Activated B cell treated with CpG ODN at 0.5 μM for 24 hours (primary cell): ENCODE results near the gene ACTR1A. TPM values are rescaled to one million over a fixed set of nuclear protein-coding genes. Genes with fewer than 3 reads are reported as not detected.

ENCODE experiments used
- ATAC-seq: fragments of 200-7000 bp; cut with Tn5 transposase; one replicate; pipeline ENCODE4 v1.10.0; 2021; ENCODE audit warnings: low read depth, mild to moderate bottlenecking, moderate library complexity
- CTCF ChIA-PET: fragments of 350-600 bp; sonication (Branson Sonifier 250); formaldehyde crosslinking; loops from one replicate; lab custom pipeline; 2021; ENCODE audit warnings: antibody characterized with exemption; lab: Charles Lee
- POLR2A ChIA-PET: fragments of 350-600 bp; sonication (Branson Sonifier 250); formaldehyde crosslinking; loops from one replicate; lab custom pipeline; 2021; ENCODE audit warnings: antibody characterized with exemption; lab: Charles Lee
- DNase-seq: peaks from one replicate; pipeline ENCODE4 v3.0.0; 2022
- H3K27ac Mint-ChIP-seq: one replicate; pipeline ENCODE4 v1.8.0; 2020; ENCODE audit warnings: mixed read lengths
- H3K27me3 Mint-ChIP-seq: one replicate; pipeline ENCODE4 v1.8.0; 2021; ENCODE audit warnings: mixed read lengths
- H3K36me3 Mint-ChIP-seq: one replicate; pipeline ENCODE4 v1.8.0; 2021; ENCODE audit warnings: low read depth, mixed read lengths
- H3K4me1 Mint-ChIP-seq: one replicate; pipeline ENCODE4 v1.8.0; 2021; ENCODE audit warnings: mixed read lengths
- H3K4me3 Mint-ChIP-seq: one replicate; pipeline ENCODE4 v1.8.0; 2020; ENCODE audit warnings: mild to moderate bottlenecking, mixed read lengths
- H3K9me3 Mint-ChIP-seq: one replicate; pipeline ENCODE4 v1.8.0; 2020; ENCODE audit warnings: mixed read lengths
- intact Hi-C: fragments of 100-400 bp; cut with micrococcal nuclease; formaldehyde crosslinking; loops from one replicate; pipeline ENCODE4 v1.15.1; 2024
- total RNA-seq: library from RNA; stranded (reverse); gene quantifications from 2 replicates; pipeline ENCODE4 v1.2.3, GENCODE V29; 2022
- TF ChIP-seq, protein P1 (sequence below): fragments of 200-600 bp; IDR thresholded peaks from one replicate; pipeline ENCODE4 v1.8.0; 2022; ENCODE audit warnings: antibody characterized with exemption, mild to moderate bottlenecking

ACTR1A gene
- total RNA-seq, 1 donor from 2014 or later: 71.9 TPM

DNA sequence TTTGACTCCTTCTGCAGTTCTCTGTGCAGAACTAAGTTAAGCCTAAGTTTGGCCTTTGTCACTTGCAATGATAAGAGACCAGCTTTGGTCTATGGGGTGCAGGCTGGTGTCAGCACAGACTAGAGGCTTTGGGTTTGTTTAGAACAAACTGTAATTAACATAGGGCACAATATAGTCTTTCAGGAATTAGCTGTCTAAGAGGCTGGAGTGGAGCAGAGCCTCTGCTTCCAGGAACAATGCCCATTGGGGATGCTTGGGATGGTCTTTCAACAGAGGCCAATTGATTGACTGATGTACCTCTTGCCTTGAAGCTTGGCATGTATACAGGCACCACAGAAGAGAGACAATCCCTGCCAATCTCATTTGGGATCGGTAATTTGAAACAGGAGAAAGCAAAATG is 6.0 kb upstream of the ACTR1A start:
- Mint-ChIP-seq H3K27me3 (no peaks in the 10 kb centered on the region), H3K4me3 (no peak overlapping the region), H3K4me1 (peaks cover 29% of the 10 kb centered on the region), H3K36me3 (peaks cover 22% of the 10 kb centered on the region), H3K9me3 (no peaks in the 10 kb centered on the region), H3K27ac (no peak overlapping the region)
- POLR2A ChIA-PET: interaction anchor here (0.7 kb wide), 1 partner anchor 135 kb away, joined by 8 read pairs; no protein-coding TSS in a partner anchor
- DNase-seq: no peak
- intact Hi-C loops: loop anchor here (10.0 kb wide), 2 partner anchors 1154 to 1974 kb away; partner anchors contain the start of genes BTRC and HIF1AN
- CTCF ChIA-PET: interaction anchor here (1.5 kb wide), 1 partner anchor 75 kb away, joined by 4 read pairs; no protein-coding TSS in a partner anchor
- TF ChIP-seq, protein P1, sequence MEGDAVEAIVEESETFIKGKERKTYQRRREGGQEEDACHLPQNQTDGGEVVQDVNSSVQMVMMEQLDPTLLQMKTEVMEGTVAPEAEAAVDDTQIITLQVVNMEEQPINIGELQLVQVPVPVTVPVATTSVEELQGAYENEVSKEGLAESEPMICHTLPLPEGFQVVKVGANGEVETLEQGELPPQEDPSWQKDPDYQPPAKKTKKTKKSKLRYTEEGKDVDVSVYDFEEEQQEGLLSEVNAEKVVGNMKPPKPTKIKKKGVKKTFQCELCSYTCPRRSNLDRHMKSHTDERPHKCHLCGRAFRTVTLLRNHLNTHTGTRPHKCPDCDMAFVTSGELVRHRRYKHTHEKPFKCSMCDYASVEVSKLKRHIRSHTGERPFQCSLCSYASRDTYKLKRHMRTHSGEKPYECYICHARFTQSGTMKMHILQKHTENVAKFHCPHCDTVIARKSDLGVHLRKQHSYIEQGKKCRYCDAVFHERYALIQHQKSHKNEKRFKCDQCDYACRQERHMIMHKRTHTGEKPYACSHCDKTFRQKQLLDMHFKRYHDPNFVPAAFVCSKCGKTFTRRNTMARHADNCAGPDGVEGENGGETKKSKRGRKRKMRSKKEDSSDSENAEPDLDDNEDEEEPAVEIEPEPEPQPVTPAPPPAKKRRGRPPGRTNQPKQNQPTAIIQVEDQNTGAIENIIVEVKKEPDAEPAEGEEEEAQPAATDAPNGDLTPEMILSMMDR: no peak
- no peak for ATAC-seq

DNA sequence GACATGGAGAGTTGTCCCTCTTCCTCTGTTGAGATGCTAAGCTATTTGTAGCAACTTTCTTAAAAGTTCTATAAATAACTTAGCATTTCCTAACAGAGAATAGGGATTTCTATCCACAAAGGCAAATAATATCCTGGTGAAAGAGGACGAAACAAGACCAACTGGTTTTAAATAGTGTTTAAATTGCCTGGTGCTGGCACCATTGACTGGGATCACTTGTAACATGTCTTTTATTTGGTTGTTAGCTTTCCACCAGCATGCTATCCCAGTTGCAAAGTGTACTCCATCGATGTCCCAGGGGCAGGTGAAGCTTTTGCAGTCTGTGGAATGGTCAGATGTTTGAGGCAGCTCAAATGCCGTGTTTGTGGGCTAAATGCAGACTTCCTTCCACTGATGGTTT is 5.0 kb upstream of the ACTR1A start:
- DNase-seq (no peak), ATAC-seq (no peak)
- POLR2A ChIA-PET: interaction anchor here (0.7 to 1.6 kb wide), 2 partner anchors 11 to 136 kb away, joined by 8 to 9 read pairs; no protein-coding TSS in a partner anchor
- H3K4me1 Mint-ChIP-seq: peaks cover 29% of the 10 kb centered on the region
- H3K27ac Mint-ChIP-seq: no peak overlapping the region
- H3K9me3 Mint-ChIP-seq: no peaks in the 10 kb centered on the region
- no peaks in the 10 kb centered on the region for H3K27me3 Mint-ChIP-seq
- H3K36me3 Mint-ChIP-seq: peaks cover 18% of the 10 kb centered on the region
- H3K4me3 Mint-ChIP-seq: no peak overlapping the region
- CTCF ChIA-PET: no interaction called here
- intact Hi-C loops: loop anchor here (10.0 kb wide), 2 partner anchors 1153 to 1973 kb away; partner anchors contain the start of genes BTRC and HIF1AN
- TF ChIP-seq, protein P1: no peak

DNA sequence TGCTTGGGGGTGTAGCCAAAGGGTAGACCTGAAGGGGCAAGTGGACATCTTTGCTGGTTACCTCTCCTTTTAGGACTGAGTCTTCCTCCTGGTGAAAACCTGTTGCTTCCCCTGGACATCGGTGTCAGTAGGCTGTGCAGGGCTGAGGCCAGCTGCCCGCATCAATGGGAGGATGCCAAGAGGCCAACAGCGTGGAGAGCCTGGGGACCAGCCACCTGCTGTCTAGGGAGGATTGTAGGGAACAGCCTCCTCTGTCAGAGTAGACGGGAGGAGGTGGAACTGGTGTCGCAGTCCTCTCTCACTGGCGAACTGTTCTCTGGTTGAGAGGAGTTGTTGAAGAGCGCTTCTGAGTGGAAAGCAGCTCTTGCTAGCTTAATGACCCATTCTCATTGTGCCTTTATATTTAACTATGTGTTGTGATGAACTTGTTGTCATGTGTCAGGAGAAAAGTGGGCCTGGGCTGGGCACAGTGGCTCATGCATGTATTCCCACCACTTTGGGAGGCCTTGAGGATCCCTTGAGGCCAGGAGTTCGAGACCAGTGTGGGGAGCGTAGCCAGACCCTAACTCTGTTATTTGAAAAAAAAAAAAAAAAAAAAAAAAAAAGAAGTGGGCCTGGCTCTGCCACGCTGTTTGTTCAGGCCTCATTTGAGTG is 3.1 kb upstream of the ACTR1A start:
- Mint-ChIP-seq H3K4me3 (no peak overlapping the region), H3K36me3 (peaks cover 11% of the 10 kb centered on the region), H3K4me1 (peaks cover 18% of the 10 kb centered on the region), H3K9me3 (no peaks in the 10 kb centered on the region), H3K27ac (no peak overlapping the region), H3K27me3 (no peaks in the 10 kb centered on the region)
- no peak for DNase-seq
- ATAC-seq: no peak
- intact Hi-C loops: loop anchor here (10.0 kb wide), 2 partner anchors 1151 to 1971 kb away; partner anchors contain the start of genes BTRC and HIF1AN
- POLR2A ChIA-PET: interaction anchor here (0.6 to 3.4 kb wide), 5 partner anchors 56 to 751 kb away, joined by 3 to 29 read pairs (median 5); partner anchors contain the start of genes CNNM2, NFKB2 and OGA
- CTCF ChIA-PET: interaction anchor here (4.0 kb wide), 1 partner anchor 78 kb away, joined by 47 read pairs; no protein-coding TSS in a partner anchor
- TF ChIP-seq, protein P1: no peak

DNA sequence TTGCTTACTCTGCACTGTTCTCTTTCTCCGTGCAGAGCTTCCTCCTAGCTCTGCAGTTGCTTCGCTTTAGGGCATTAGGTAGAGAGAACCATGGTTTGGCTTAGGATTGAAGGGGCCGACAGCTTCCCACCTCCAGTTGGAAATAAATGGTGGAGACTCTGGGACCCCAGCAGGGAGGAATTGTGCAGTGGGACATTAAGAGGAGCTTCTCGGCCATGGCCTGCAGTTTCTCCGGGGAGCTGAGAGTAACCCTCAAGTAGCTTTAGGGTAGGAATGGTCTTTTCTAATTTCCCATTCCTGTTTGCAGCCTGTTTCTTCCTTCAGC is 2.4 kb upstream of the ACTR1A start:
- no peaks in the 10 kb centered on the region for H3K27me3 Mint-ChIP-seq
- no peak for DNase-seq
- TF ChIP-seq, protein P1: no peak
- intact Hi-C loops: loop anchor here (5.0 to 10.0 kb wide), 4 partner anchors 347 to 1970 kb away; partner anchors contain the start of genes BORCS7, BTRC, HIF1AN and KCNIP2
- POLR2A ChIA-PET: interaction anchor here (0.6 to 3.4 kb wide), 6 partner anchors 55 to 750 kb away, joined by 3 to 29 read pairs (median 8); partner anchors contain the start of genes NFKB2, OGA and TRIM8
- CTCF ChIA-PET: interaction anchor here (0.6 to 4.0 kb wide), 4 partner anchors 78 to 928 kb away, joined by 3 to 47 read pairs (median 4); partner anchors contain the start of gene GBF1
- no peaks in the 10 kb centered on the region for H3K9me3 Mint-ChIP-seq
- peaks cover 11% of the 10 kb centered on the region for H3K36me3 Mint-ChIP-seq
- H3K4me3 Mint-ChIP-seq: no peak overlapping the region
- H3K27ac Mint-ChIP-seq: no peak overlapping the region
- peaks cover 19% of the 10 kb centered on the region for H3K4me1 Mint-ChIP-seq
- ATAC-seq: no peak
